HG02885 (cell line): Measurements from ENCODE around the gene TRIM14.
"Not testable (repeated sequence)": the region's sequence is repeated elsewhere in the genome, so short reads cannot be mapped to it uniquely, and the experiment has no call there.

Experiments
- ATAC-seq: cut with Tn5 transposase; IDR thresholded peaks from one replicate; pipeline ENCODE4 v1.9.1; 2021; ENCODE audit warnings: mild to moderate bottlenecking; ENCODE audit not compliant: unreplicated experiment, poor library complexity

Gene TRIM14

GRCh38 chr9:98085944-98086343, 33.1 kb downstream of the TRIM14 start:
- ATAC-seq, result no peak

DNA sequence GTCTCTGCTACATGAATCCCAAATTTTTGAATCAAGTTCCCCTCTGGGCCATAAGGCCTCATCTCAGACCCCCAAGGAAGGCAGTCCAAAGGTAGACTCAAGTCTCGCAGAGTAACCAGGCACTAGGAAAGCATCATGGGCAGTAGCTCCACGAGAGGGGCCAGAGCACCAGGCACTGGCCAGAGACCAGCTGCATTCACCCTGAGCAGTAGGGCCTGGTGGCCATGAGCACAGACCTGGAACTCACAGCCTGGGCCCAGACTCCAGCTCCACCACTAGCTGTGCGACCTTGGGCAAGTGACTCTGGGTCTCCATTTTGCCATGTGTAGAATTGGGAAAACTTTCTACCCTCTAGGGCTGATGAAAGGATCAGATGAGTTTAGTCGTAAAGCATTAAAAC, 34.0 kb downstream of the TRIM14 start:
- no peak for ATAC-seq

GRCh38 chr9:98084396-98084795, 34.6 kb downstream of the TRIM14 start:
- no peak for ATAC-seq

- ATAC-seq, result no peak
These were observed 35.3 kb downstream of the TRIM14 start for GRCh38 chr9:98083566-98084183.

- ATAC-seq, result no peak
These were observed 35.9 kb downstream of the TRIM14 start for GRCh38 chr9:98083061-98083501.

GRCh38 chr9:98081477-98082219, 37.4 kb downstream of the TRIM14 start:
- no peak for ATAC-seq

GRCh38 chr9:98080780-98081179, 38.2 kb downstream of the TRIM14 start:
- ATAC-seq, result no peak

DNA sequence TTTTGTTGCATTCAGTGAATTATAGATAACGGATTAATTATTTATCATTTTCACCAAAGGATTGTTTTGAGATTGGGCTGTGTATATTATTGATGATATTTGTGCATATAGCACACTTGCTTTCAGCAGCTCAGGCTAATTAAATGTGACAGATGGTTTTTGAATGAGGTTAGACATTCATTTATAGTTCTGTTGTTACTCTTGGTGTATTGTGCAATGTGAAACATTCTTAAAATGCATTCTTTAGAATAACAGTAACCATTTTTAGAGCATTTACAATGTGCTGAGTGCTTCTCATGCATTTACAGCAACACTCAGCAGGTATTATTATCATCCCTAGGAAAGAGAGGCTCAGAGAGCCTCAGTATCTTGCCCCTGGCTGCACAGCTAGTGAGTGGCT, 38.7 kb downstream of the TRIM14 start:
- no peak for ATAC-seq

DNA sequence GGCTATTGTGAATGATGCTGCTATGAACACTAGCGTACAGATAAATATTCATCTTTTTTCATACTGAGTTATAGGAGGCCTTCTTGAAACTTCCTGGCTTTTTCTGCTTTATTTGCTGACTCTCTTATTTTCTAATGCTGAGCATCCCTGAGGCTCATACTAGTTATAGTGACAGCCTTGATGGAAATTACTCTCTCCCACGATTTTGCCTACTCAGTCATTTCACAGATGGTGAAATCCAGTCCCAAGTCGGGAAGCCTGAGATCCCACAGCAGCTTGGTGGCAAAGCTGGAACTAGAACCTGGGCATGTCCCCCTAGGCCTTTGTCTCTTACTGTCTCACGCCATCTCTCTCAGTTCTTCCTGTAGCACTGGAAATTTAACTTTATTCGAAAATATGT, 40.1 kb downstream of the TRIM14 start:
- ATAC-seq, result no peak

GRCh38 chr9:98076514-98076890, 42.5 kb downstream of the TRIM14 start:
- not testable (repeated sequence) for ATAC-seq

DNA sequence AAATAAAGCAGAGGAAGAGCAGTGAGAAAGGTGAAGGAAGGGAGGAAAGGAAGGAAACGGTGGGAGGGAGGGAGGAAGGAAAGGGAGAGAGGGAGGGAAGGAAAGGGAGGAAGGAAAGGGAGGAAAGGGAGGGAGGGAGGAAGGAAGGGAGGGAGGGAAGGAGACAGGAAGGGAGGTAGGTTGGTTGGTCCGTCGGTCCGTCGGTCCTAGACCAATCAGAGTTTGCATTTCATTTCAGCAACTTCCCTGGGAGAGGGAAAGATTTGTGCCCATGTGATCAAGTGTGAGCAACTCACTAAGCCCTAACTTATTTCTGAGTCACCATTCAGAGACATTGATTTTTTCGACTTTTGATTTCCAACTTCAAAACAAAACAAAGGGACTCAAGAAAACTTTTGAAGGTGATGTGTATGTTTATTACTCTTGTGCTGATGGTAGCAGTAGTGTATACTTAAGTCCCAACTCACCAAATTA, 43.7 kb downstream of the TRIM14 start:
- ATAC-seq, result no peak

- ATAC-seq, result no peak
These were observed 44.7 kb downstream of the TRIM14 start for GRCh38 chr9:98074115-98074990.

DNA sequence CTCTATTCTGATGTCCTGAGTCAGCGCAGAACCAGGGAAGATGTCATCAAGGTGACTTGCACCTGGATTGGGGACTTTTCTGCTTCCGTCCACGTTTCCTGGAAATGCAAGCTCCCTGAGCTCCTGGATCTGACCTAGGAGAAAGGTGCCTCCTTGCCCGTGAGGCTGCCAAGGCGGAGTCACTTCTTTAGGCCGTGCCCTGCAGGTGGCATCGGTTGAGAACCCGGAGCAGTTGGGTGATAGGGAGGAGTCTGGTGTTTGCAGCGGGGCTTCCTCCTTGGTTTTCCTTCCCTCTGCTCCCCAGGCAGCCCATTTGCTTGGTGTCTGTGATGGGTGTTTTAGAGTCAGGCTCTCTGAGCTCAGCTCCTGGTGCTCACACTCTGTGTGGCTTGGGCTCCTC, 47.3 kb downstream of the TRIM14 start:
- ATAC-seq, result no peak

GRCh38 chr9:98070704-98071103, 48.3 kb downstream of the TRIM14 start:
- no peak for ATAC-seq

- ATAC-seq, result no peak
These were observed 49.5 kb downstream of the TRIM14 start for GRCh38 chr9:98069551-98069950.

- no peak for ATAC-seq
These were observed 51.8 kb downstream of the TRIM14 start for GRCh38 chr9:98067184-98067583.

- no peak for ATAC-seq
These were observed 52.8 kb downstream of the TRIM14 start for GRCh38 chr9:98066235-98066634.

- ATAC-seq, result no peak
These were observed 54.2 kb downstream of the TRIM14 start for GRCh38 chr9:98064623-98065392.

DNA sequence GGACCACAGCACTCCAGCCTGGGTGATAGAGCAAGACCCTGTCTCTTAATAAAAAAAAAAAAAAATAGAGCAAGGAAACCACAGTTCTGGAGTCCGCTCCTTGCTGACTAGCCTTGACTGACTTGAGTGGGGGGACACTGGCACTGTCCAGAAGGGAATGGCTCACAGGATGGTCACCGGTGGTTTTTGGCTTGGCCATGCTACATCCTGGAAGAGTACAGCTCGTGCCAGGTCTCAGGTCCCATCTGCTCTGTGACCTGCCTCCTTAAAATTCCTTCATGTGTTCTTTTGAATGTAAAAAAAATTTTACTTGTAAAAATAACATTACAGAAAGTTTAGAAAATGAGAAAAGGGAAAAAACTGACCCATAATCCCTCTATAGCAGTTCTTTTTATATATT, 56.9 kb downstream of the TRIM14 start:
- ATAC-seq, result no peak

DNA sequence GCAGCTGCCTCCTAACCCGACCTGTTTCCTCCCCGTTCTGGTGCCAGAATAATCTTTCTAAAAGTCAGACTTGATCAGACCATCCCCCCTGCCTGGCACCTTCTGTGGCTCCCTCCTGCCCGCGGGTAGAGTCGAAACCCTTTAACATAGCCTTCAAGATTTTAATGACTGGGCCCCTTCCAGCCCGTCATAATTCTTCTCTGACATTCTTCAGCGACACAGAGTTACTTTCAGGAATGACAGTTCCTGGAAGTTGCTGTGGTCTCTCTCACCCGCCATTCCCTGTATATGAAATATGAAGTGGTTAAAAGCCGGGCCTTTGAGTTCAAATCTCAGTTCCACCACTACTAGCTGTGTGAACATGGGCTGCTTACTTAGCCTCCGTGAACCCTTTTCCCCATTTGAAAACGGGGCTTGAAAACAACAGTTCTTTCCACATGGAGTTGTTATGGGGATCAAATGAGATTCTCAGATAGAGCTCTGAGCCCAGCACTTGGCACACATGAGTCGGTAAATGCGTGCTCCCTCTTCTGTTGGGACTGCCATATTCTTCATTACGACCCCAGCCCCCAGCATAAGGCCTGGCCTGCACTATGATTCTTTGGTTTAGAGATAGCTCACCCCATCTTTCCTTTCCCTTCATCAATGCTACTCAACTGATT, 61.8 kb downstream of the TRIM14 start:
- ATAC-seq, result no peak
